ENCODE data around the gene ASIC5. TPM values are rescaled to one million over a fixed set of nuclear protein-coding genes. Genes with fewer than 3 reads are reported as not detected.

ASIC5 gene
- total and polyA plus RNA-seq, 2 of the 4 experiments (the other 2 are of a cell fraction): not detected

GRCh38 chr4:155809835-155810234 lies 56.2 kb downstream of the ASIC5 start:
- H4K20me1 ChIP-seq (ENCODE audit: insufficient read depth, low read length): no peaks in the 10 kb centered on the region
- no peak overlapping the region for H3K23ac ChIP-seq (ENCODE audit: low read depth, low read length)
- POLR2A ChIA-PET (ENCODE audit: unreplicated experiment): interaction anchor here (1.0 kb wide), 1 partner anchor 144 kb away, joined by 6 read pairs; the partner anchor contains the start of gene CTSO
- H2BK20ac ChIP-seq (ENCODE audit: low read depth, low read length): no peak overlapping the region
- BruUV-seq (replicated peaks): no TSS peak
- no peak overlapping the region for H2AFZ ChIP-seq (replicated peaks; ENCODE audit: low read length, poor library complexity)
- WGBS, 2 experiments (ENCODE audit: extremely low coverage in 2 of 2, insufficient read length in 1 of 2): no CpG with 5 or more reads among the region's 1 CpG
- peak overlapping the region in 1 of 2 experiments; percentile 22; a peak in 2 of 4 replicates for H4K8ac ChIP-seq (ENCODE audit: low read depth in 2 of 2, low read length in 2 of 2)
- H4K5ac ChIP-seq (ENCODE audit: low read depth, low read length): no peak overlapping the region
- dilution Hi-C loops (cut with HindIII; ENCODE audit: low sequenced_read_pairs, unreplicated experiment): no loop called here
- peak; percentile 92 for DNase-seq
- peaks cover 2% of the 10 kb centered on the region; the same call in 1 of the 2 replicates for H3K36me3 ChIP-seq (ENCODE audit: control insufficient read depth, insufficient read depth, low read length)
- in situ Hi-C loops (cut with MboI; ENCODE audit: low sequenced_read_pairs): loop anchor here (5.0 kb wide), 1 partner anchor 142 kb away; the partner anchor contains the start of gene CTSO
- H2BK15ac ChIP-seq (ENCODE audit: low read depth, low read length): no peak overlapping the region
- no peak overlapping the region for H3K9ac ChIP-seq (ENCODE audit: low read depth, low read length)
- no peak overlapping the region for H3K4ac ChIP-seq (ENCODE audit: low read depth, low read length)
- H3K4me2 ChIP-seq (ENCODE audit: low read depth, low read length): no peak overlapping the region
- H3K27me3 ChIP-seq (ENCODE audit: control insufficient read depth, insufficient read depth, low read length): no peaks in the 10 kb centered on the region
- no peaks in the 10 kb centered on the region for H3K79me1 ChIP-seq (ENCODE audit: low read depth in 1 of 2, low read length in 2 of 2)
- peak overlapping the region; percentile 8 for H2BK5ac ChIP-seq (ENCODE audit: low read depth, low read length, poor library complexity, severe bottlenecking)
- peaks cover 5% of the 10 kb centered on the region for H3K4me1 ChIP-seq (ENCODE audit: control insufficient read depth, insufficient read depth, low read length)
- no peak overlapping the region for H2AK5ac ChIP-seq (ENCODE audit: low read depth, low read length)
- CTCF ChIA-PET: interaction anchor here (0.5 to 5.9 kb wide), 9 partner anchors 9 to 367 kb away, joined by 3 to 42 read pairs (median 3); partner anchors contain the start of gene CTSO
- H2AK9ac ChIP-seq (replicated peaks; ENCODE audit: low read depth, low read length, poor library complexity): no peak overlapping the region
- no peaks in the 10 kb centered on the region for H3K9me3 ChIP-seq (ENCODE audit: control insufficient read depth, insufficient read depth, low read length)
- ATAC-seq (ENCODE audit: low read depth): peak; percentile 78
- no peak overlapping the region for H3K14ac ChIP-seq (replicated peaks; ENCODE audit: low read depth, low read length)
- intact Hi-C loops (cut with micrococcal nuclease): loop anchor here (1.0 to 2.0 kb wide), 2 partner anchors 143 to 405 kb away; partner anchors contain the start of gene CTSO
- no peak overlapping the region for H3K4me3 ChIP-seq (ENCODE audit: insufficient read depth, low read depth, low read length)
- H3K9me1 ChIP-seq (ENCODE audit: insufficient read depth, low read length): no peaks in the 10 kb centered on the region; the same call in 1 of the 2 replicates
- no peak overlapping the region for H3K18ac ChIP-seq (ENCODE audit: low read depth, low read length)
- H4K91ac ChIP-seq (ENCODE audit: insufficient read depth, low read depth, low read length): no peak overlapping the region
- TF ChIP-seq, protein P1, sequence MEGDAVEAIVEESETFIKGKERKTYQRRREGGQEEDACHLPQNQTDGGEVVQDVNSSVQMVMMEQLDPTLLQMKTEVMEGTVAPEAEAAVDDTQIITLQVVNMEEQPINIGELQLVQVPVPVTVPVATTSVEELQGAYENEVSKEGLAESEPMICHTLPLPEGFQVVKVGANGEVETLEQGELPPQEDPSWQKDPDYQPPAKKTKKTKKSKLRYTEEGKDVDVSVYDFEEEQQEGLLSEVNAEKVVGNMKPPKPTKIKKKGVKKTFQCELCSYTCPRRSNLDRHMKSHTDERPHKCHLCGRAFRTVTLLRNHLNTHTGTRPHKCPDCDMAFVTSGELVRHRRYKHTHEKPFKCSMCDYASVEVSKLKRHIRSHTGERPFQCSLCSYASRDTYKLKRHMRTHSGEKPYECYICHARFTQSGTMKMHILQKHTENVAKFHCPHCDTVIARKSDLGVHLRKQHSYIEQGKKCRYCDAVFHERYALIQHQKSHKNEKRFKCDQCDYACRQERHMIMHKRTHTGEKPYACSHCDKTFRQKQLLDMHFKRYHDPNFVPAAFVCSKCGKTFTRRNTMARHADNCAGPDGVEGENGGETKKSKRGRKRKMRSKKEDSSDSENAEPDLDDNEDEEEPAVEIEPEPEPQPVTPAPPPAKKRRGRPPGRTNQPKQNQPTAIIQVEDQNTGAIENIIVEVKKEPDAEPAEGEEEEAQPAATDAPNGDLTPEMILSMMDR (conservative IDR thresholded peaks at IDR 0.05; ENCODE audit: low read depth, low read length): peak; percentile 76
- TF ChIP-seq SMC3 (IDR thresholded peaks at IDR 0.05; ENCODE audit: low read depth, low read length) (peak; percentile 67), RAD21 (IDR thresholded peaks at IDR 0.05; ENCODE audit: low read length) (peak; percentile 81), MAFK (IDR thresholded peaks at IDR 0.05; ENCODE audit: low read depth, low read length) (no peak), POLR2A (IDR thresholded peaks at IDR 0.05; ENCODE audit: low read depth, low read length) (no peak), RFX5 (IDR thresholded peaks at IDR 0.05; ENCODE audit: low read depth, low read length) (no peak)
- TF ChIP-seq, protein P2, sequence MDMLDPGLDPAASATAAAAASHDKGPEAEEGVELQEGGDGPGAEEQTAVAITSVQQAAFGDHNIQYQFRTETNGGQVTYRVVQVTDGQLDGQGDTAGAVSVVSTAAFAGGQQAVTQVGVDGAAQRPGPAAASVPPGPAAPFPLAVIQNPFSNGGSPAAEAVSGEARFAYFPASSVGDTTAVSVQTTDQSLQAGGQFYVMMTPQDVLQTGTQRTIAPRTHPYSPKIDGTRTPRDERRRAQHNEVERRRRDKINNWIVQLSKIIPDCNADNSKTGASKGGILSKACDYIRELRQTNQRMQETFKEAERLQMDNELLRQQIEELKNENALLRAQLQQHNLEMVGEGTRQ (IDR thresholded peaks at IDR 0.05; ENCODE audit: low read depth, low read length): no peak
- no peak overlapping the region; the same call in 1 of the 2 replicates for H3K56ac ChIP-seq (ENCODE audit: extremely low read depth, insufficient read depth, low read length)
- no peak overlapping the region for H3K27ac ChIP-seq (ENCODE audit: insufficient read depth, low read length)
- H2BK120ac ChIP-seq (ENCODE audit: low read depth, low read length): no peak overlapping the region
